GM12878 (cell line): ENCODE data around the gene AMHR2. TPM values are rescaled to one million over a fixed set of nuclear protein-coding genes. Genes with fewer than 3 reads are reported as not detected.
A peak's percentile ranks its signal among the peaks of the same experiment; 100 is the strongest.

Source experiments
- BHLHE40 ChIP-seq, 2 experiments: fragments of 450-650 bp in 1 of 2; IDR thresholded peaks; 2 replicates each; pipeline ENCODE4 v1.6.1; 2011 to 2017; ENCODE audit warnings: low read depth in 2 of 2, borderline replicate concordance in 1 of 2, improper control_type of control experiment in 1 of 2, low read length in 1 of 2, mild to moderate bottlenecking in 1 of 2
- CEBPZ ChIP-seq: fragments of 150-350 bp; IDR thresholded peaks from 2 replicates; pipeline ENCODE4 v1.6.1; 2016; ENCODE audit warnings: low read depth, low read length
- ETV6 ChIP-seq, 2 experiments: fragments of 450-650 bp in 1 of 2; IDR thresholded peaks in 1 of 2; conservative IDR thresholded peaks in 1 of 2; 2 replicates each; pipeline ENCODE4 v1.6.1; 2014; ENCODE audit warnings: antibody characterized with exemption in 1 of 2, borderline replicate concordance in 1 of 2, low read depth in 1 of 2, mild to moderate bottlenecking in 1 of 2, moderate library complexity in 1 of 2
- FOXM1 ChIP-seq: IDR thresholded peaks from 2 replicates; pipeline ENCODE4 v1.6.1; 2012; ENCODE audit warnings: low read depth, mild to moderate bottlenecking, inconsistent platforms, low read length, moderate library complexity
- JUND ChIP-seq: IDR thresholded peaks from 2 replicates; pipeline ENCODE4 v1.6.1; 2012; ENCODE audit warnings: low read depth, mild to moderate bottlenecking, low read length, improper control_type of control experiment, moderate library complexity
- YBX1 ChIP-seq: fragments of 450-650 bp; IDR thresholded peaks from 2 replicates; pipeline ENCODE4 v1.6.1; 2016; ENCODE audit warnings: antibody characterized with exemption
- polyA plus RNA-seq, 11 experiments: library from polyadenylated mRNA; depleted of rRNA in 4 of 11; unstranded in 6 of 11; stranded (reverse) in 5 of 11; fragments of >200 nt; fragmentation: Nextera tagmentation in 4 of 11; fragmentation: Illumina TruSeq in 1 of 11; extraction: Ambion mirVana in 4 of 11; extraction: Trizol in 1 of 11; gene quantifications; 1 replicate in 1 of 11; 2 replicates in 10 of 11; pipeline versions ENCODE4 v1.2.1 to v1.2.3, GENCODE V29; 2011 to 2016; ENCODE audit warnings: inconsistent platforms in 2 of 11, missing spikeins in 2 of 11, low read depth in 1 of 11
- total RNA-seq, 4 experiments: library from RNA; depleted of rRNA in 3 of 4; stranded (reverse); fragments of >200 nt in 3 of 4; fragmentation: Illumina TruSeq in 1 of 4; extraction: Trizol in 1 of 4; gene quantifications; 2 replicates each; pipeline versions ENCODE4 v1.2.1 to v1.2.3, GENCODE V29; 2013 to 2021
- TF ChIP-seq, protein P1 (sequence below): IDR thresholded peaks from 2 replicates; pipeline ENCODE4 v1.6.1; 2011; ENCODE audit warnings: low read depth, low read length, improper control_type of control experiment, borderline replicate concordance
- TF ChIP-seq, protein P2 (sequence below): fragments of 450-650 bp; conservative IDR thresholded peaks from 2 replicates; pipeline ENCODE4 v1.6.1; 2017; ENCODE audit warnings: mild to moderate bottlenecking, moderate library complexity
- TF ChIP-seq, protein P3 (sequence below): fragments of 450-650 bp; IDR thresholded peaks from 2 replicates; pipeline ENCODE4 v1.6.1; 2018; ENCODE audit warnings: mild to moderate bottlenecking, low read depth, moderate library complexity; ENCODE audit not compliant: partially characterized antibody

Gene AMHR2
- total and polyA plus RNA-seq, 10 of the 15 experiments (the other 5 are each of a cell fraction or from before 2014, with no cell fraction given), result 0.06 TPM; not detected in 9

- TF ChIP-seq JUND, result no peak
- no peak for TF ChIP-seq YBX1
- TF ChIP-seq, protein P1, sequence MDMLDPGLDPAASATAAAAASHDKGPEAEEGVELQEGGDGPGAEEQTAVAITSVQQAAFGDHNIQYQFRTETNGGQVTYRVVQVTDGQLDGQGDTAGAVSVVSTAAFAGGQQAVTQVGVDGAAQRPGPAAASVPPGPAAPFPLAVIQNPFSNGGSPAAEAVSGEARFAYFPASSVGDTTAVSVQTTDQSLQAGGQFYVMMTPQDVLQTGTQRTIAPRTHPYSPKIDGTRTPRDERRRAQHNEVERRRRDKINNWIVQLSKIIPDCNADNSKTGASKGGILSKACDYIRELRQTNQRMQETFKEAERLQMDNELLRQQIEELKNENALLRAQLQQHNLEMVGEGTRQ, result no peak
- TF ChIP-seq CEBPZ, result no peak
- TF ChIP-seq, protein P2, sequence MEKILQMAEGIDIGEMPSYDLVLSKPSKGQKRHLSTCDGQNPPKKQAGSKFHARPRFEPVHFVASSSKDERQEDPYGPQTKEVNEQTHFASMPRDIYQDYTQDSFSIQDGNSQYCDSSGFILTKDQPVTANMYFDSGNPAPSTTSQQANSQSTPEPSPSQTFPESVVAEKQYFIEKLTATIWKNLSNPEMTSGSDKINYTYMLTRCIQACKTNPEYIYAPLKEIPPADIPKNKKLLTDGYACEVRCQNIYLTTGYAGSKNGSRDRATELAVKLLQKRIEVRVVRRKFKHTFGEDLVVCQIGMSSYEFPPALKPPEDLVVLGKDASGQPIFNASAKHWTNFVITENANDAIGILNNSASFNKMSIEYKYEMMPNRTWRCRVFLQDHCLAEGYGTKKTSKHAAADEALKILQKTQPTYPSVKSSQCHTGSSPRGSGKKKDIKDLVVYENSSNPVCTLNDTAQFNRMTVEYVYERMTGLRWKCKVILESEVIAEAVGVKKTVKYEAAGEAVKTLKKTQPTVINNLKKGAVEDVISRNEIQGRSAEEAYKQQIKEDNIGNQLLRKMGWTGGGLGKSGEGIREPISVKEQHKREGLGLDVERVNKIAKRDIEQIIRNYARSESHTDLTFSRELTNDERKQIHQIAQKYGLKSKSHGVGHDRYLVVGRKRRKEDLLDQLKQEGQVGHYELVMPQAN, result peak; percentile 69
- peak in 1 of 2 experiments; percentile 15; a peak in 1 of 4 replicates for TF ChIP-seq ETV6 (conservative IDR thresholded peaks at IDR 0.05 in 1 of 2, IDR thresholded peaks at IDR 0.05 in 1 of 2; ENCODE audit: borderline replicate concordance in 1 of 2, low read depth in 1 of 2)
- TF ChIP-seq FOXM1, result no peak
- TF ChIP-seq, protein P3, sequence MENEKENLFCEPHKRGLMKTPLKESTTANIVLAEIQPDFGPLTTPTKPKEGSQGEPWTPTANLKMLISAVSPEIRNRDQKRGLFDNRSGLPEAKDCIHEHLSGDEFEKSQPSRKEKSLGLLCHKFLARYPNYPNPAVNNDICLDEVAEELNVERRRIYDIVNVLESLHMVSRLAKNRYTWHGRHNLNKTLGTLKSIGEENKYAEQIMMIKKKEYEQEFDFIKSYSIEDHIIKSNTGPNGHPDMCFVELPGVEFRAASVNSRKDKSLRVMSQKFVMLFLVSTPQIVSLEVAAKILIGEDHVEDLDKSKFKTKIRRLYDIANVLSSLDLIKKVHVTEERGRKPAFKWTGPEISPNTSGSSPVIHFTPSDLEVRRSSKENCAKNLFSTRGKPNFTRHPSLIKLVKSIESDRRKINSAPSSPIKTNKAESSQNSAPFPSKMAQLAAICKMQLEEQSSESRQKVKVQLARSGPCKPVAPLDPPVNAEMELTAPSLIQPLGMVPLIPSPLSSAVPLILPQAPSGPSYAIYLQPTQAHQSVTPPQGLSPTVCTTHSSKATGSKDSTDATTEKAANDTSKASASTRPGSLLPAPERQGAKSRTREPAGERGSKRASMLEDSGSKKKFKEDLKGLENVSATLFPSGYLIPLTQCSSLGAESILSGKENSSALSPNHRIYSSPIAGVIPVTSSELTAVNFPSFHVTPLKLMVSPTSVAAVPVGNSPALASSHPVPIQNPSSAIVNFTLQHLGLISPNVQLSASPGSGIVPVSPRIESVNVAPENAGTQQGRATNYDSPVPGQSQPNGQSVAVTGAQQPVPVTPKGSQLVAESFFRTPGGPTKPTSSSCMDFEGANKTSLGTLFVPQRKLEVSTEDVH, result no peak
- TF ChIP-seq BHLHE40 (IDR thresholded peaks at IDR 0.05; ENCODE audit: borderline replicate concordance in 1 of 2, low read depth in 2 of 2, low read length in 1 of 2), result peak; percentile 60 to 78
Observed at GRCh38 chr12:53452159-53453077, 28.8 kb downstream of the AMHR2 start (continued).
